B cell (primary cell): ENCODE data around the gene HFE.
"Not testable (repeated sequence)": the region's sequence is repeated elsewhere in the genome, so short reads cannot be mapped to it uniquely, and the experiment has no call there.

Source experiments
- EZH2 ChIP-seq: IDR thresholded peaks from 2 replicates; pipeline ENCODE4 v1.6.1; 2012; ENCODE audit warnings: borderline replicate concordance, low read depth, mild to moderate bottlenecking, moderate library complexity, low read length; ENCODE audit not compliant: insufficient read depth, poor library complexity, severe bottlenecking
- TF ChIP-seq, protein P1 (sequence below): fragments of 200-600 bp; IDR thresholded peaks from one replicate; pipeline ENCODE4 v1.8.0; 2022; ENCODE audit warnings: antibody characterized with exemption, mild to moderate bottlenecking

DNA sequence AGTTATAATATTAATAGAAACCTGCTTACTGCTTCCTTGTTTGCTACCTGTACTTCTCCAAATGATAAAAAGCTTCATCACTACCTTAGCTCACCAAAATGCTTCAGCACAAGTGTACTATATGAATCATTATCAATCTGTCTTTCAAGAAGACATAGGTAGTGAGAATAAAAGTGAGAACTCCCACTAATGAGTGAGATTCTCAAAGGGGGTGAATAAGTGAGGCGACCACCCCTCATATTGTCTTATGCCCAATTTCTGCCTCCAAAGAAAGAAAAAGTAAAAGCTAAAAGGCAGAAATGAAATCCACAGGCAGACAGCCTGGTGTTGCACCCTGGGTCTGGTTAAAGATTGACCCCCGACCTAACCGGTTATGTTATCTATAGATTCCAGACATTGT lies 6.1 kb upstream of the HFE start:
- TF ChIP-seq, protein P1, sequence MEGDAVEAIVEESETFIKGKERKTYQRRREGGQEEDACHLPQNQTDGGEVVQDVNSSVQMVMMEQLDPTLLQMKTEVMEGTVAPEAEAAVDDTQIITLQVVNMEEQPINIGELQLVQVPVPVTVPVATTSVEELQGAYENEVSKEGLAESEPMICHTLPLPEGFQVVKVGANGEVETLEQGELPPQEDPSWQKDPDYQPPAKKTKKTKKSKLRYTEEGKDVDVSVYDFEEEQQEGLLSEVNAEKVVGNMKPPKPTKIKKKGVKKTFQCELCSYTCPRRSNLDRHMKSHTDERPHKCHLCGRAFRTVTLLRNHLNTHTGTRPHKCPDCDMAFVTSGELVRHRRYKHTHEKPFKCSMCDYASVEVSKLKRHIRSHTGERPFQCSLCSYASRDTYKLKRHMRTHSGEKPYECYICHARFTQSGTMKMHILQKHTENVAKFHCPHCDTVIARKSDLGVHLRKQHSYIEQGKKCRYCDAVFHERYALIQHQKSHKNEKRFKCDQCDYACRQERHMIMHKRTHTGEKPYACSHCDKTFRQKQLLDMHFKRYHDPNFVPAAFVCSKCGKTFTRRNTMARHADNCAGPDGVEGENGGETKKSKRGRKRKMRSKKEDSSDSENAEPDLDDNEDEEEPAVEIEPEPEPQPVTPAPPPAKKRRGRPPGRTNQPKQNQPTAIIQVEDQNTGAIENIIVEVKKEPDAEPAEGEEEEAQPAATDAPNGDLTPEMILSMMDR, result not testable (repeated sequence)
- TF ChIP-seq EZH2, result not testable (repeated sequence)
